Renal cortex interstitium (tissue), 11 donors: Measurements from ENCODE around the gene VPS13C. TPM values are rescaled to one million over a fixed set of nuclear protein-coding genes. Genes with fewer than 3 reads are reported as not detected.
A peak's percentile ranks its signal among the peaks of the same experiment; 100 is the strongest.

Source experiments
- DNase-seq, 11 donors: peaks; one replicate each; pipeline ENCODE4 v3.0.0-alpha.2; 2013; ENCODE audit warnings: low read depth in 9 of 11, low spot score in 4 of 11; ENCODE audit errors: extremely low read depth in 1 of 11
- polyA plus RNA-seq, 3 donors: library from polyadenylated mRNA; unstranded; fragments of 120-200 nt; gene quantifications; one replicate each; pipeline ENCODE4 v1.2.1, GENCODE V29; 2013; ENCODE audit not compliant: insufficient read length in 3 of 3

Gene VPS13C
- polyA plus RNA-seq, 3 donors: 36.5 to 58.0 (median 49.6) TPM

DNA sequence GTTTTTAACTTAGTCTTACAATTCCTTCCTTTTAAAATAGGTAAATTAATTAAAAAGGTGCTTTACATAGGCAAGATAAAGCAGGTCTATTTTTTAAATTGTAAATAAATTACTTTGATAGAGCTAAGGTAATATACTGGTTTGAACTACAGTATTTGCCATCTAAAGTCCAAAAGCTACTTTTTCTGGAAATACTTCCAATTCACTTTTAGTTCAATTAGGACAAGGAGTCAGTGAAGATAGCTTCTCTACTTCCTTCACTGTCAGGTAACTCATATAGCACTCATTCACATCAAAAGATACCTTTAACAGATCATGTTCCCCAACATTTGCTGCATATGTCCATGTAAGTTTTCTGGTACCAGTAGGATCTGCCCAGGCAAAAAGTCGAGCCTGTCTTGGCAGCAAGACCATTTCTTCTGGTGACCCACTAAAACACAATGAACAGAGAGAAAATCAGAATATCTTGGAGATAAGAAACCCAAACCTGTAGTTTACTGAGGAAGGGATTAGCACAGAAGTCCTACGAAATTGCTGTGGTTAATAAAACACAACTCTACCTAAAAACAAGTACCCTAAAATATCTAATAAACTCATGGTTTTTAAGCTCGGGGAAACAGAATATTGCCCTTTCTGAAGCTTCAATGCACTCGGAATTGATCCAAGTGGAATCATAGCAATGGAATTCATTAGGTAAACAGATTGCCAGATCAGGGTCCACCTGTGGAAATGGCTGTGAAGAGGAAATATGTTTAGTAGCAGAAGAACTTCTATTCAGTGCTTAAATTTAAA is 153.1 kb downstream of the VPS13C start:
- DNase-seq: no peak

DNA sequence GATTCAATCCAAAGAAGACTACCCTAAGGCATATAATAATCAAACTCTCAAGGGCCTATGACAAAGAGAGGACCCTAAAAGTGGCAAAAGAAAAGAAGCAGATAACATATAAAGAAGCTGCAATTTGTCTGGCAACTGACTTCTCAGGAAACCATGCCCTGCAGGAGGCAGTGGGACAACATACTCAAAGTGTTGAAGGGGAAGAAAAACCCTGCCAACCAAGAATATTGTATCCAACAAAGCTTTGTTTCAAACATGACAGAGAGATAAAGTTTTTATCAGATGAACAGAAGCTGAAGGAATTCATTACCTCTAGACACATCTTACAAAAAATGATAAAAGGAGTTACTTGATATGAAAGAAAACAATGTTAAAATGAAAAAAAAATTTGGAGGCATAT is 167.1 kb downstream of the VPS13C start:
- no peak for DNase-seq

DNA sequence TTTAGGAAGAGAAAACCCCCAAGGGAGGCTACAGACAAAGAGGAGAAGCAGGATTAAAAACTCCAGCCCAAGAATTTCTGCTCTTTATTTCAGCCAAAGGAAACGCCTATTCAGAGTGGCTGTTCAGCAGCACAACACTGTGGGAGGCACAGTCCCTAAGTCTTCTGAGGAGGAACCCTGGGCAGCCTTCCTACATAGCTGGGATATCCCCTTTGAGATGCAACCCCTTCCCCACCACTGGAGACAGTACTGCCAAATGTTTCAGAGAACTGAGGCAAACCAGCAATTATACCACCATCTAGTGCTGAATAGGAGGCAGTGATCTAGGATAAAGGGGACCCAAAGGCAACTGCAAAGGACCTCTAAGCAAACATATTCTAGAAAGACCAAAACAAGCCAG is 168.1 kb downstream of the VPS13C start:
- no peak for DNase-seq

DNA sequence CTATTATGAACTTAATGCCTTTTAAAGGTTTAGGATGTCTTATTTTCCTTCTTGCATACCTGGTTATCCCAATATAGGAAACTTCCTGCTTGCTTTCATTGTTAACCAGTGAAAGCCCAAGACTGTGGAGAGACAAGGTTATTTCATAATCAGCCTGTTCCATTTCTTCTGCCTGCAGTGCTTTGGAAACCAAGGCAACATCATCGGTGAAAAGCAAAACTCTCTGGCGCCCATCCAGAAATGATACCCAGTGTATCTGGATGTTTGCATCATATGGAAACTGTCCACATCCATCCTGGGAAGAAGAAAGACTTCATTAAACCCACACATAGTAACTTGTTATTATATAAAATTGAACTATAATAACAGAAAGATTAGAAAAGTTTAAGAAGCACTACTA is 170.1 kb downstream of the VPS13C start:
- DNase-seq: no peak

DNA sequence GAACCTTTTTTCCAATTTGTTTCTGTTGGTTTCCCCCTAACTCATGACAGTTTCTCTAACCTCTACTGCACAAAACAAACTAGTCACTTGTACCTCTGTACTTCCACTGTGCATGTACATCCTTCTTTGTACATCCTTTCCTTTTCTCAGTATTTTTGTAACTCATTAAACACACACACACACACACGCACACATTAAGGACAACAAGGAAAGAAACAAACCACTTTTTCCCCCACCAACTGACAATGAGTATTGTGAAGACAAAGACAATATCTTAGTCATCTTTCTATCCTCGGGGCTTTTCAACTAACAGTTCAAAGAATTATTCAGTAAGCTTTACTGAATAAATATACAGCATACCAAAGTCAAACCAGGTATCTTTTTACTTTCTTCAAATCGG is 170.5 kb downstream of the VPS13C start:
- DNase-seq: no peak

DNA sequence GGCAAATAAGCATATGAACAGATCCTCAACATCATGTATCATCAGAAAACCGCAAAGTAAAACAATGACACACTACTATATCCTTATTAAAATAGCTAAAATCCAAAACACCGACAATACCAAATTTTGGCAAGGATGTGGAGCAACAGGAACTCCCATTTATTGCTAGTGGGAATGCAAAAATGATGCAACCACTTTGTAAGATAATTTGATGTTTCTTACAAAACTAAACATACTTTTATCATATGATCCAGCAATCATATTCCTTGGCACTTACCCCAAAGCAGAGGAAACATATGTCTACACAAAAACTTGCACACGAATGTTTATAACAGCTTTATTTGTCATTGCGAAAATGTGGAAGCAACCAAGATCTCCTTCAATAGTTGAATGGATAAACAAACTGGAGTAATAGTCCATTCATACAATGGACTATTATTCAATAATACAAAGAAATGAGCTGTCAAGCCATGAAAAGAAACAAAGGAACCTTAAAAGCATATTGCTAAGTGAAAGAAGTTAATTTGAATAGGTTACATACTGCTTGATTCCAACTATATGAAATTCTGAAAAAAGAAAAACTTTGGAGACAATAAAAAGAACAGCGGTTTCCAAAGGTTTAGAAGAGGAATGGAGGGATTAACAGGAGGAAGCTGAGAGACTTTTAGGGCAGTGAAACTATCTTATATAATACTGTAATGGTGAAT is 172.0 kb downstream of the VPS13C start:
- no peak for DNase-seq

DNA sequence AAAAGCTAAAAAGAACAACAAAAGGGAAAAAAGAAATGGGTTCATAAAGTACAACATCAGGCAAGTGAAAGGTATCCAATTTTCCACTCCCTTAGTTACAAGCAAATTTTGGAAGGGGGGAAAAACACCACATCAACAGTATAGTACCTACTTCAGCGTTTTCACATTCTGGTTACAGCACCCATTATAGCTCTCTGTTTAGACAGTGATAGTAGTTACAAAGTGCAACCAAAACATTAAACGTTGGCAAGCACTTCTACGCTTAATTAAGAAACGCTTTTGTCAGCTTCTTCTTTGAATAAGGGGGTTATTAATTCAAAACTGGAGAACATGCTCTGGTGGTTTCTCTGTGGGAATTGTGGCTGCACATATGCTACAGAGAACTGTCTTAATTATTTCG is 180.2 kb downstream of the VPS13C start:
- DNase-seq: no peak

DNA sequence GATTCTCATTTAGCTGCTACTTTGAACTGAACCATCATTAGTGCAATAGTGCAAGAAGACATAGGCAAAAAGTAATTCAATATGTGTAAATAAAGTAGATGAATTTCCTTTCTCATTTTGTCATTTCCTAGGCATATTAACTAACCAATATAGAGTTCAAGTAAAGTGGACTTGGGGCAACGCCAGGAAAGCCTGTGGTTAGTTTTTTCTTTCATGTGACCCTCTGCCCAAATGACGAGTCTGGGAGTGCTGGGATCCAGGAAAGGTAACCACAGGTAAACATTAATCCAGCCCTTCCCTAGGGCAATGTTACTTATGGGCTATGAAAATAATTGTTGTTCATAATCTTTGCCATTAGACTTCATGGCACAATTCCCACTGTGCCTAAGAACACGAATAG is 181.0 kb downstream of the VPS13C start:
- peak in 5 of 11 donors; percentile 8 to 46 (median 17) for DNase-seq

DNA sequence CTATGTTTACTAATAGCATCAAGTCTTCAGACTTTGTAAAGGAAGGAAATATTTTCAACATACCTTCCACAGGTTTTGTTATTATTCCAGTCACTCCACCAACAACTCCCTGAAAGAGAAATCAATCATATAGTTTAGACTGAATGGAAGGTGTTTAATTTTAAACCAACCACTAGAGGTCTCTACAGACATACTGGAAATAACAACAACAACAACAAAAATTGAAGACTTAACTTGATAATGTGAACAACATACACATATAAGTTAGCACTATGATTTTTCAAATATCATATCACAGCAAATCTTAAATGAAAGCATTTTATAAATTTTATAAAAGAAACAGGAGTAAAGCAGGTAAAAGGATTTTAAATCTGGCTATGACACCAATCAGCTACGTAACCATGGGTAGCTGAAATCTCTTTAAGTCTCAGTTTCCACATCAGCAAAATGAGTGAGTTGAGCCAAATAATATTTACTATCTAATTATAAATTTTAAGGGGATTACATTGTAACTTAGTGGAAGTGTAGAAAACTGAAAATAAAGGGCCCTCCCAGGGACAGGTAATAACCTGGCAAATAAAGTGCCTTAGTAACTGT is 188.2 kb downstream of the VPS13C start:
- peak in 4 of 11 donors; percentile 3 to 14 (median 10) for DNase-seq

DNA sequence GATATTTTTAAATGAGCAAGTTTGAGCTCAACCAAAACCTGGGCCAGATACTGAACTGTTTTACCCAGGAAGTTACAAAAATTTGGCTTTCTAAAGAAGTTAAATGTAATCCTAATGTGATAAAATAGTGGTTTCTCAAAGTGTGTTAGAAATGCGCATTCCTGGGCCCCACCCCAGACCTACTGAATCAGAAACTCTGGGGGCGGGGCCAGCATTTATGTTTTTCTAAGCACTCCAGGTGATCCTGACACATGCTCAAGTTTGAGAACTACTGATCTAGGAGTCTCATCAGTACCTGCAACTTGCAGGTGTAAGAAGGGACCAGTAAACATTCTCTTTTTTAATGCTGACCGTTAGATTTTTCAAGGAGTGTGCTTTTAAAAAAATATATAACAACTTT is 190.6 kb downstream of the VPS13C start:
- DNase-seq: no peak

DNA sequence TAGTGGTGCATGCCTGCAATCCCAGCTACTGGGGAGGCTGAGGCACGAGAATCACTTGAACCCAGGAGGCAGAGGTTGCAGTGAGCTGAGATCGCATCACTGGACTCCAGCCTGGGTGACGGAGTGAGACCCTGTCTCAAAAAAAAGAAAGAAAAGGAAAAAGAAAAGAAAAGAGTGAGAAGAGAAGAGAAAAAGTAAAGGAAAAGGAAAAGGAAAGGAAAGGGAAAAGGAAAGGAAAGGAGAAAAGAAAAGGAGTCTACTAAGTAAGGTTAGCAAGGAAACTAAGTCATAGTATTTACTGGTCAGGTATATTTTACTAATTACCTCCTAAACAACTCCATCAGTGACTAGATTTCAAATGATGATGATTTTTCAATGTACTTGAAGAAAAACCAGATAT is 198.3 kb downstream of the VPS13C start:
- DNase-seq: no peak

DNA sequence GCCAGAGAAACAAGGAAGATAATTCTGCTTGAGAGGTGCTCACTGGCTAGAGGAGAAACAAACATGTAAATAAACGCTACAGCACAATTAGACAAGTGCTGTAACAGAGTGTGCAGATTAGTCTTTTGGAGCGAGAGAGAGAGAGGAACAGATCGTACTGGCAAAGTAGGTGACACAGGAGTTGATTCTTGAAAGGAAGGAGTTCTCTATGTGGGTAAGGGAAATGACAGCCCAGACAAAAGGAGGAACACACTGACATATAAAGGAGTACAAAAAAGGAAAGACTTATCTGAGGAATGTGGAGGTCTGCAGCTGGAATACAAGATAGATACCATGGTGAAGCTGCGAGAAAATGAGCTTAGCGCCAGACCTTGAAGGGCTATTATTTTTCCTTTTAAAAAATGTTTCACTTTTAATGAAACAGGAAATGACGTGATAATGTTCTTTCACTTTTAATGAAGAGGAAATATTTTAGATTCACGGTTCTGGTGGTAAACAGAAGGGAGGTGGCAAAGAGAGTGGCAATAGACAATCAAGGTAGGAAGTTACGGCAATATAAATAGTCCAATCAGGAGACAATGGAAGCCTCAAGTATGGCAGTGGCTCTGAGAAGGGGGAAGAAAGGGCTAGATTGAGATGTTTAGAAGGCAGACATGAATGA is 202.9 kb downstream of the VPS13C start:
- no peak for DNase-seq

DNA sequence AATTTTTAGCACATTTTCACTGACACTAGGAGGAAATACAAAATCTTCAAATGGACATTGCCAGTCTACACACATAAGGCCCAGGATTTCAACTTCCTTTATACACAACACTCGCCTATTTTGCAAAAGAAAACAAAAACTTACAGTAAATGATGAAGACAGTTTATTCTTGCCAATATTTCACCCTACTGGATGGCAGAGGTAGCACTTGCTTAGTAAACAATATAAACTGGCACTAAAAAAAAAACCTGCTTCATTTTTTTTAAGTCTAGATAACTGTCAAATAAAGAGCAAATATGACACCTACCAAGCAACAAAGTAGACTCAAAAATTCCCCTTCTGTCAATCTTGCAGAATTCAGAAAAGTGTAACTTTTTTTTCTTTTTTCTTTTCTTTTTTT is 204.0 kb downstream of the VPS13C start:
- no peak for DNase-seq

DNA sequence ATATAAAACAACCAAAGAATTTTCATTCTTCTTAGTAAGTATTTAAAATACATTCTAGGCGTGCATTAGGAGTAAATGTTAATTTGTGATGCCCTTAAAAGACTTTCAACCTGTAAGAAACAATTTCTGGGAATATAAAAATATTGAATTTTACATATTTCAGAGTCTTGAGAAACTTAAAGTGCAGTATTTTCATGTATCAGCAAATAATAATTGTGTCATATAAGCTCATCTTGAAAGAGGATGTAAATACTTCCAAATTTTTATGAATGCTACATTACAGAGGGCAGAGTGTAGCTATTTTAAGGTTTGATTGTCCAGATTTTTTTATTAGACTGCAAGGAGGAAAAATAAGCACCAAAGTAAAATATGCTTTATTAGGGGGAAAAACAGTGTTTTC is 207.1 kb downstream of the VPS13C start:
- DNase-seq: no peak

DNA sequence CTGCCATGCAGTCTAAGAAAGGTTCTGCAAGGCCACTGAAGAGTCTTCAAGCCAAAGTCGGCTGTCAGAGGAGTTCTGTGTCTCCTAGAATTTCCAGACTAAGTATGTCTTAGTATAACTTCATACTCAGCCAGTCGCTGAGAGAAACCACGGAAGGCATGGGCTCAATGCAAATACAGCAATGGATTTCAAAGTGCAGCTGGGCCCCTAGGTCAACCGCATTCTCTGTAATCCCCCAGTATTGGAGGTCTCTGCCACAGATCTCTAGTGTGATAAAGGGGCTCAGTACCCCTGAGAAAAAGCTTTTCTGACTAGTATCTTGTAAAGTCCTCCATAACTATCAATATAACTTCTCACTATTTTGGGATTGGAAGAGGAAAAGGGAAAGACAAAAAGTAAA is 208.3 kb downstream of the VPS13C start:
- no peak for DNase-seq

DNA sequence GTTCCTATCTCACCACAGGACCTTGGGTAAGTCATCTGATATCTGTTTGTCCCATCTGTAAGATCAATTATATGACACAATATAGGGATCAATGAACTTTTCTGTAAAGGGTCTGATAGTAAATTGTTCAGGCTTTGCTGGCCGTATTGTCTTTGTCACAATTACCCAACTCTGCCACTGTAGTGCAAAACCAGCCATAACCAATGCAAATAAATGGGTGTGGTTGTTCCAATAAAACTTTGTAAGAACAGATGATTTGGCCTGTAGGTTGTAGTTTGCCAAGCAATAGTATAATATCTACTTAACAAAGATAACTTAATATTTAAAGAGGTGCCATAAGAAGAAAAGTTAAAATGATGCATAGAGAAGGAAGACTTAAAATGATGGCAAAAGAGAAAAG is 210.8 kb downstream of the VPS13C start:
- DNase-seq: no peak

DNA sequence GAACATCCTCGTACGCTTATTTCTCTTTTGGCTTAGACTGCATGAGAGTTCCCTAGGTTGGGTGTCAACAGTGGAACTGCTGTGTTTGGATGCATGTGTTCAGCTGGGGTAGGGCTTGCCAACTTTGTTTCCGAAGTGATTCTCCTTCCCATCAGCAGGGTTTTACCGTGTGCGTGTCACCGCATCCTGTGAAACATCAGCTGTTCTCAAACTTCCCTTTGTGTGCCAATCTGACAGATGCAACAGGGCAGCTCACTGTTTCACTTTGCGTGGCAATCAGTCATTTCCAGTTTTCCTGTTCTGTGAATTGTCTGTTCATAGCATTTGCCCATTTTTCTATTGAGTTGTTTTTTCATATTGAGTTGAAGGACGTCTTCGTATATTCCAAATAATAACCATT is 218.8 kb downstream of the VPS13C start:
- DNase-seq: no peak

DNA sequence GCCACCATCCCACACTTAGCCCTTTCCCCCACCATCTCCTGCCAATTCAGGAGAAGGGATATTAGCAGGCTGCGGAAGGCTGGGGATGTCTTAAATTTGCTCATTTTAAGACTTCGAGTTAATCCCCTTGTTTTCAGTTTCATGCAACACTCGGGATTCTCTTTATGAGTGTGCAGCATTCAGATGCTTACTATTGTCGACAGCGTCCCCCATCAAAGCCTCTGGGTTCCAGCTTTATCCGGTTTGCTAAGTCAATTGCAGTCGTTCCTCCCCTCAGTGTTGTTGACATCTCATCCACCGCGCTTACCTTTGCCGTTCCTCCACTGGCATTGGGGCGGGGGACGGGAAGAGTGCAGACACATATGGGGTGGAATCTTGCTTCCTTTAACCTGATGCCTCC is 220.2 kb downstream of the VPS13C start:
- no peak for DNase-seq

DNA sequence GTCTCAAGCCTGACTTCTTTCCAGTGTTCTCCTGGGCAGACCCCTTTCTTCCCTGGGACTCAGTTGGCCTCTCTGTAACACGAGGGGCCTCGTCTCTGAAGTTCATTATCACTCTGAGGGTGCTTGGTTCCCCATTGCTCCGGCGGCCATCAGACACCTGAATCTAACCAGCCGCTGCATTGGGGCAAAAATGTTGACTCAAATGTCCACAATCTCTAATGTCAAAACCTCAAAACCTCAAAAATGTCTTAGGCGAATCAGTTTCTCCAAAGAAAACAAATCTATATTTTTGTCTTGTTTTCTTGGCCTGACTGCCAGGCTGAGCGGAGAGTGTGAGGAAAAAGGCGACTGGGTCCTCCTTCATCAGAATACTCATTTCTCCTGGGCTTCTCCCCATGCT is 220.7 kb downstream of the VPS13C start:
- DNase-seq: no peak
